K562 (cell line): ENCODE results near the gene C1RL. TPM values are rescaled to one million over a fixed set of nuclear protein-coding genes. Genes with fewer than 3 reads are reported as not detected.

Experiments
- ATAC-seq: fragments of 200-7000 bp; cut with Tn5 transposase; 3 replicates; pipeline ENCODE4 v1.9.1; 2020; ENCODE audit warnings: moderate library complexity
- BruUV-seq: library from RNA; stranded (reverse); fragments of 400-500 nt; replicated peaks from 2 replicates; lab custom pipeline; 2021; lab: Mats Ljungman, UMichigan
- CTCF ChIA-PET: fragments of 300-600 bp; formaldehyde crosslinking; extraction: SDS; loops from one replicate; lab custom pipeline; 2021; ENCODE audit warnings: low intra/inter-chr PET ratio; lab: Yijun Ruan, JAX
- POLR2A ChIA-PET: fragments of 300-600, 350-650 bp; sonication (Branson Sonifier 250); formaldehyde crosslinking; extraction: SDS; loops from one replicate; lab custom pipeline; 2021; ENCODE audit warnings: antibody characterized with exemption, inconsistent platforms; lab: Yijun Ruan, JAX
- DNase-seq, 4 experiments: peaks; one replicate each; pipeline versions ENCODE4 v3.0.0 to v3.0.0-alpha.2; 2011 to 2018; ENCODE audit warnings: low spot score in 3 of 4, mixed read lengths in 3 of 4; ENCODE audit errors: extremely low read depth in 1 of 4
- FAIRE-seq: peaks from 2 replicates; lab custom pipeline; 2011; peaks lifted over from hg19 to GRCh38; lab: Jason Lieb, UNC
- H2AFZ ChIP-seq: 2 replicates; pipeline ENCODE4 v1.6.0; 2011; ENCODE audit warnings: low read depth, low read length, control low read depth, inconsistent platforms
- H3K27ac ChIP-seq: fragments of 200-600 bp; 3 replicates; pipeline ENCODE4 v1.8.0; 2011; ENCODE audit warnings: low read depth, mild to moderate bottlenecking, control low read depth, inconsistent platforms, low read length, moderate library complexity, mixed read lengths; ENCODE audit errors: extremely low read depth
- H3K27me3 ChIP-seq, 2 experiments: fragments of 300-600 bp in 1 of 2; 2 replicates in 1 of 2; 3 replicates in 1 of 2; pipeline versions ENCODE4 v1.6.0 to v1.8.0; 2011; ENCODE audit warnings: inconsistent platforms in 2 of 2, low read length in 2 of 2, mild to moderate bottlenecking in 1 of 2, mixed read lengths in 1 of 2, moderate library complexity in 1 of 2; ENCODE audit not compliant: control insufficient read depth in 2 of 2, insufficient read depth in 2 of 2
- H3K36me3 ChIP-seq: fragments of 300-600 bp; 3 replicates; pipeline ENCODE4 v1.8.0; 2011; ENCODE audit warnings: mild to moderate bottlenecking, low read length, inconsistent platforms; ENCODE audit not compliant: control insufficient read depth, insufficient read depth
- H3K4me1 ChIP-seq, 2 experiments: fragments of 200-600 bp in 1 of 2; replicated peaks in 1 of 2; 2 replicates in 1 of 2; 3 replicates in 1 of 2; pipeline versions ENCODE4 v1.5.1 to v1.8.0; 2011; ENCODE audit warnings: inconsistent platforms in 2 of 2, low read length in 2 of 2, mild to moderate bottlenecking in 1 of 2, mixed read lengths in 1 of 2, moderate library complexity in 1 of 2; ENCODE audit not compliant: control insufficient read depth in 2 of 2, insufficient read depth in 2 of 2
- H3K4me2 ChIP-seq: 2 replicates; pipeline ENCODE4 v1.6.1; 2011; ENCODE audit warnings: low read length, control low read depth, inconsistent platforms, mixed read lengths; ENCODE audit not compliant: insufficient read depth
- H3K4me3 ChIP-seq: fragments of 200-600 bp; sonication (generic), shearing (Covaris generic); 2 replicates; pipeline ENCODE4 v1.5.1; 2016; ENCODE audit warnings: control low read depth, inconsistent platforms
- H3K79me2 ChIP-seq: fragments of 200-600 bp; 3 replicates; pipeline ENCODE4 v1.8.0; 2011; ENCODE audit warnings: low read length, inconsistent platforms; ENCODE audit not compliant: control insufficient read depth, insufficient read depth
- H3K9ac ChIP-seq, 2 experiments: 2 replicates each; pipeline versions ENCODE4 v1.6.0 to v1.6.1; 2011; ENCODE audit warnings: low read depth in 2 of 2, low read length in 2 of 2, control low read depth in 1 of 2, inconsistent platforms in 1 of 2, mild to moderate bottlenecking in 1 of 2, mixed read lengths in 1 of 2; ENCODE audit not compliant: insufficient read depth in 1 of 2
- H3K9me1 ChIP-seq: one replicate; pipeline ENCODE4 v1.6.0; 2011; ENCODE audit warnings: inconsistent platforms, mild to moderate bottlenecking, low read length, moderate library complexity; ENCODE audit not compliant: control insufficient read depth, insufficient read depth
- H3K9me3 ChIP-seq: replicated peaks from 2 replicates; pipeline ENCODE4 v1.5.1; 2011; ENCODE audit warnings: low read depth, low read length, inconsistent platforms; ENCODE audit not compliant: control insufficient read depth, insufficient read depth
- H4K20me1 ChIP-seq: replicated peaks from 2 replicates; pipeline ENCODE4 v1.6.1; 2011; ENCODE audit warnings: low read length, inconsistent platforms, mixed read lengths; ENCODE audit not compliant: control insufficient read depth, insufficient read depth
- RFX1 ChIP-seq: fragments of 450-650 bp; IDR thresholded peaks from 2 replicates; pipeline ENCODE4 v1.6.1; 2016; ENCODE audit warnings: mild to moderate bottlenecking, moderate library complexity
- ZNF586 ChIP-seq: fragments of 450-650 bp; formaldehyde crosslinking; conservative IDR thresholded peaks from 2 replicates; pipeline ENCODE4 v1.4.0; 2020; ENCODE audit warnings: mild to moderate bottlenecking, moderate library complexity
- WGBS: fragments of 100-300 bp; shearing (Covaris generic); methylation state at CpG from one replicate; pipeline ENCODE4 v1.1.6; 2016; ENCODE audit warnings: low coverage, mixed read lengths; ENCODE audit not compliant: insufficient coverage; ENCODE audit errors: missing lambda C conversion rate; 5-methylcytosine and 5-hydroxymethylcytosine counted together
- in situ Hi-C: fragments of 300-500 bp; cut with MboI; formaldehyde crosslinking; loops from 4 replicates; pipeline ENCODE4 v1.15.0; 2018; ENCODE audit warnings: inconsistent platforms, mixed read lengths
- intact Hi-C: fragments of 100-400 bp; cut with micrococcal nuclease; formaldehyde crosslinking; loops from 2 replicates; pipeline ENCODE4 v1.14.2; 2022
- polyA plus RNA-seq, 8 experiments: library from polyadenylated mRNA; depleted of rRNA in 4 of 8; stranded (reverse) in 5 of 8; unstranded in 3 of 8; fragments of >200 nt; fragmentation: Nextera tagmentation in 2 of 8; fragmentation: Illumina TruSeq in 1 of 8; extraction: Ambion mirVana in 2 of 8; extraction: Trizol in 1 of 8; gene quantifications; 2 replicates each; pipeline versions ENCODE4 v1.2.1 to v1.2.3, GENCODE V29; 2011 to 2014; ENCODE audit warnings: inconsistent platforms in 1 of 8, missing spikeins in 1 of 8
- total RNA-seq, 7 experiments: library from RNA; depleted of rRNA in 6 of 7; stranded (reverse); fragments of >200 nt in 6 of 7; fragmentation: Illumina TruSeq in 2 of 7; extraction: Trizol in 2 of 7; gene quantifications; 2 replicates each; pipeline versions ENCODE4 v1.2.1 to v1.2.3, GENCODE V29; 2011 to 2021; ENCODE audit warnings: low replicate concordance in 1 of 7
- TF ChIP-seq, protein P1 (sequence below): fragments of 150-350 bp; conservative IDR thresholded peaks from 2 replicates; pipeline ENCODE4 v1.6.1; 2014; ENCODE audit warnings: low read length

Gene C1RL
- total and polyA plus RNA-seq, 9 of the 15 experiments (the other 6 are each of a cell fraction or from before 2014, with no cell fraction given) = 1.4 to 10.7 (median 8.0) TPM

DNA sequence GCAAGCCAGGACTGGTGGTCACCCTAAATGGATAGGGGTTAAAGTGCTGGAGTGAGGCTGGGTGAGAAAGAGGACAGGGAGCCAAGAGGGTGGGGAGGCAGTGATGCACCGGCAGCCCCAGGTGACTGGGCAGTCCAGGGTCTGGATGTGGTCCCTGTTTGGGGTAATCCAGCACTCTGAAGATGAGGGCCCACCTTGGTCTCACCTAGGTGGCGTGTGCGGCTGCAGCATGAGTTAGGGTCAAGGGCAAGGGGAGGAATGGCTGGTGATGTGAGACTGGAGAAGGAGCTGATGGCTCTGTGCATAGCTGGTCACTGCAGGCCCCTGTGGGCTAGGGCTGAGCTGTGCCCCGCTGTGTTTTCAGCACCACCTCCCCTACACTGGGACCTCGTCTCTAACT is 1.6 kb upstream of the C1RL start:
- POLR2A ChIA-PET = interaction anchor here (0.7 to 1.2 kb wide), 4 partner anchors 149 to 243 kb away, joined by 3 to 6 read pairs (median 3); partner anchors contain the start of genes C12orf57 and TPI1
- DNase-seq (no peak), ATAC-seq (no peak), FAIRE-seq (no peak)
- Histone ChIP-seq H3K9ac (0 out of 4 replicates have a peak overlapping the region, but pooled peaks of 1 of the 2 experiments have one; percentile 7), H3K36me3 (peaks cover 7% of the 10 kb centered on the region; the same call in 2 of the 3 replicates), H3K9me1 (no peaks in the 10 kb centered on the region), H3K27me3 (no peaks in the 10 kb centered on the region), H3K4me3 (no peak overlapping the region), H3K4me1 (peaks cover 10 to 21% of the 10 kb centered on the region in 2 experiments), H3K79me2 (peaks cover 37% of the 10 kb centered on the region), H3K4me2 (no peak overlapping the region), H4K20me1 (no peaks in the 10 kb centered on the region), H2AFZ (no peak overlapping the region), H3K27ac (no peak overlapping the region), H3K9me3 (peaks cover 3% of the 10 kb centered on the region)
- CTCF ChIA-PET = interaction anchor here (3.3 kb wide), 1 partner anchor 50 kb away, joined by 25 read pairs; the partner anchor contains the start of gene C1S
- BruUV-seq = no TSS peak
- TF ChIP-seq, protein P1, sequence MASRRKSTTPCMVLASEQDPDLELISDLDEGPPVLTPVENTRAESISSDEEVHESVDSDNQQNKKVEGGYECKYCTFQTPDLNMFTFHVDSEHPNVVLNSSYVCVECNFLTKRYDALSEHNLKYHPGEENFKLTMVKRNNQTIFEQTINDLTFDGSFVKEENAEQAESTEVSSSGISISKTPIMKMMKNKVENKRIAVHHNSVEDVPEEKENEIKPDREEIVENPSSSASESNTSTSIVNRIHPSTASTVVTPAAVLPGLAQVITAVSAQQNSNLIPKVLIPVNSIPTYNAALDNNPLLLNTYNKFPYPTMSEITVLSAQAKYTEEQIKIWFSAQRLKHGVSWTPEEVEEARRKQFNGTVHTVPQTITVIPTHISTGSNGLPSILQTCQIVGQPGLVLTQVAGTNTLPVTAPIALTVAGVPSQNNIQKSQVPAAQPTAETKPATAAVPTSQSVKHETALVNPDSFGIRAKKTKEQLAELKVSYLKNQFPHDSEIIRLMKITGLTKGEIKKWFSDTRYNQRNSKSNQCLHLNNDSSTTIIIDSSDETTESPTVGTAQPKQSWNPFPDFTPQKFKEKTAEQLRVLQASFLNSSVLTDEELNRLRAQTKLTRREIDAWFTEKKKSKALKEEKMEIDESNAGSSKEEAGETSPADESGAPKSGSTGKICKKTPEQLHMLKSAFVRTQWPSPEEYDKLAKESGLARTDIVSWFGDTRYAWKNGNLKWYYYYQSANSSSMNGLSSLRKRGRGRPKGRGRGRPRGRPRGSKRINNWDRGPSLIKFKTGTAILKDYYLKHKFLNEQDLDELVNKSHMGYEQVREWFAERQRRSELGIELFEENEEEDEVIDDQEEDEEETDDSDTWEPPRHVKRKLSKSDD = no peak
- no peak for TF ChIP-seq RFX1
- TF ChIP-seq ZNF586 = no peak
- 85% methylated on average over 5 of the region's 5 CpGs for WGBS
- in situ Hi-C loops = no loop called here
- intact Hi-C loops = no loop called here
